Measurements from ENCODE around the gene EDNRA. TPM values are rescaled to one million over a fixed set of nuclear protein-coding genes. Genes with fewer than 3 reads are reported as not detected.

The EDNRA gene
- total RNA-seq, 1 donor from 2014 or later = 37.6 TPM

DNA sequence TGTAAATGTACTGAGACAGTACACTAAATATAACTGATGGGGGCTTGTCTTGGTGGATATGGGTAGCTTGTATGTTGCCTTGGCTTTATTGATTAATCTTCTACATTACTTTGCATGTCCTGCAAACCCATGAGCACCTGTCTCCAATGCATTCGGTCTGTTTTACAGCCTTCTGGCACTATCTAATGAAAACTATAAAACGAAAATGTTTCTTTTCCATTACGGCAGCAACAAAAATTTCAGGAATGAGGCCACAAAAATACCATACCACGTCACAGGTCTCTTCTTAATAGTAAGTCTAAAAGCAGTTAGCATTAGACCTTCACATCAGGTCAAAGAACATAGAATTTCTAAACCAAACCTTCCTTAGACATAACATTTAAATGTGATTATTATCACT is 49.8 kb downstream of the EDNRA start:
- no peaks in the 10 kb centered on the region for H3K27me3 Mint-ChIP-seq
- no peak for DNase-seq (ENCODE audit: extremely low spot score, unreplicated experiment)
- peaks cover 13% of the 10 kb centered on the region for H3K4me1 Mint-ChIP-seq (ENCODE audit: unreplicated experiment)
- peaks cover 8% of the 10 kb centered on the region for H3K36me3 Mint-ChIP-seq
- H3K4me3 Mint-ChIP-seq = no peak overlapping the region
- H3K9me3 Mint-ChIP-seq = no peaks in the 10 kb centered on the region
- no peak overlapping the region for H3K27ac Mint-ChIP-seq
- TF ChIP-seq, protein P1, sequence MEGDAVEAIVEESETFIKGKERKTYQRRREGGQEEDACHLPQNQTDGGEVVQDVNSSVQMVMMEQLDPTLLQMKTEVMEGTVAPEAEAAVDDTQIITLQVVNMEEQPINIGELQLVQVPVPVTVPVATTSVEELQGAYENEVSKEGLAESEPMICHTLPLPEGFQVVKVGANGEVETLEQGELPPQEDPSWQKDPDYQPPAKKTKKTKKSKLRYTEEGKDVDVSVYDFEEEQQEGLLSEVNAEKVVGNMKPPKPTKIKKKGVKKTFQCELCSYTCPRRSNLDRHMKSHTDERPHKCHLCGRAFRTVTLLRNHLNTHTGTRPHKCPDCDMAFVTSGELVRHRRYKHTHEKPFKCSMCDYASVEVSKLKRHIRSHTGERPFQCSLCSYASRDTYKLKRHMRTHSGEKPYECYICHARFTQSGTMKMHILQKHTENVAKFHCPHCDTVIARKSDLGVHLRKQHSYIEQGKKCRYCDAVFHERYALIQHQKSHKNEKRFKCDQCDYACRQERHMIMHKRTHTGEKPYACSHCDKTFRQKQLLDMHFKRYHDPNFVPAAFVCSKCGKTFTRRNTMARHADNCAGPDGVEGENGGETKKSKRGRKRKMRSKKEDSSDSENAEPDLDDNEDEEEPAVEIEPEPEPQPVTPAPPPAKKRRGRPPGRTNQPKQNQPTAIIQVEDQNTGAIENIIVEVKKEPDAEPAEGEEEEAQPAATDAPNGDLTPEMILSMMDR (conservative IDR thresholded peaks at IDR 0.05) = no peak

- Mint-ChIP-seq H3K4me3 (no peak overlapping the region), H3K27me3 (no peaks in the 10 kb centered on the region), H3K9me3 (no peaks in the 10 kb centered on the region), H3K36me3 (peaks cover 12% of the 10 kb centered on the region), H3K4me1 (ENCODE audit: unreplicated experiment) (peaks cover 17% of the 10 kb centered on the region), H3K27ac (no peak overlapping the region)
- TF ChIP-seq, protein P1 (conservative IDR thresholded peaks at IDR 0.05) = no peak
- DNase-seq (ENCODE audit: extremely low spot score, unreplicated experiment) = no peak
These were observed 52.0 kb downstream of the EDNRA start for GRCh38 chr4:147532896-147533295.

GRCh38 chr4:147533331-147533730 is 52.4 kb downstream of the EDNRA start:
- Mint-ChIP-seq H3K36me3 (peaks cover 12% of the 10 kb centered on the region), H3K27me3 (no peaks in the 10 kb centered on the region), H3K4me3 (no peak overlapping the region), H3K9me3 (no peaks in the 10 kb centered on the region), H3K4me1 (ENCODE audit: unreplicated experiment) (peaks cover 17% of the 10 kb centered on the region), H3K27ac (no peak overlapping the region)
- TF ChIP-seq, protein P1 (conservative IDR thresholded peaks at IDR 0.05) = no peak
- DNase-seq (ENCODE audit: extremely low spot score, unreplicated experiment) = no peak

- H3K27me3 Mint-ChIP-seq = no peaks in the 10 kb centered on the region
- peaks cover 17% of the 10 kb centered on the region for H3K4me1 Mint-ChIP-seq (ENCODE audit: unreplicated experiment)
- no peak overlapping the region for H3K4me3 Mint-ChIP-seq
- H3K27ac Mint-ChIP-seq = peak overlapping the region; percentile 4
- no peaks in the 10 kb centered on the region for H3K9me3 Mint-ChIP-seq
- TF ChIP-seq, protein P1 (conservative IDR thresholded peaks at IDR 0.05) = no peak
- no peak for DNase-seq (ENCODE audit: extremely low spot score, unreplicated experiment)
- H3K36me3 Mint-ChIP-seq = peaks cover 13% of the 10 kb centered on the region
These were observed 54.2 kb downstream of the EDNRA start for GRCh38 chr4:147535124-147535523.

DNA sequence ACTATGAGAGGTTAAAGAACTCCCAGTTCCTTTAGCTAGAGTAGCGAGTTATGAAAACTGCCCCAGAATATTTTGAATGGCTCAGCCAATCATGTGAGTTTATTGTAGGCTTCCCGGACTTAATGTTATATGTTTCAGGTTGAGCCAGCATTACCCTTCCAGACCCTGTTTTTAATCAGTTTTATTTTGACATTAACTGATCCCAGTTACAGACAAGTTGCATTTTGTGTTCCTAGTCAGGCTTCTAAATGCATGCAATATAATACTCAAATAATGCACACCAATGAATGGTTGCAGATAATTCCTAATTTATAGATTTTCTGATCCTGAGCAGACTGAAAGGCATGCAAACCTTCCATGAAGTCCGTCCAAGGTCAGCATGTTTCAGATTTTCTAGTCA is 57.8 kb downstream of the EDNRA start:
- no peak overlapping the region for H3K4me3 Mint-ChIP-seq
- DNase-seq (ENCODE audit: extremely low spot score, unreplicated experiment) = no peak
- H3K4me1 Mint-ChIP-seq (ENCODE audit: unreplicated experiment) = peaks cover 15% of the 10 kb centered on the region
- peaks cover 9% of the 10 kb centered on the region for H3K36me3 Mint-ChIP-seq
- no peak overlapping the region for H3K27ac Mint-ChIP-seq
- H3K9me3 Mint-ChIP-seq = no peaks in the 10 kb centered on the region
- H3K27me3 Mint-ChIP-seq = no peaks in the 10 kb centered on the region
- TF ChIP-seq, protein P1 (conservative IDR thresholded peaks at IDR 0.05) = no peak

- no peak for DNase-seq (ENCODE audit: extremely low spot score, unreplicated experiment)
- no peak overlapping the region for H3K4me3 Mint-ChIP-seq
- TF ChIP-seq, protein P1 (conservative IDR thresholded peaks at IDR 0.05) = no peak
- no peaks in the 10 kb centered on the region for H3K9me3 Mint-ChIP-seq
- H3K36me3 Mint-ChIP-seq = peaks cover 9% of the 10 kb centered on the region
- no peaks in the 10 kb centered on the region for H3K27me3 Mint-ChIP-seq
- no peak overlapping the region for H3K27ac Mint-ChIP-seq
- H3K4me1 Mint-ChIP-seq (ENCODE audit: unreplicated experiment) = peaks cover 8% of the 10 kb centered on the region
These were observed 59.1 kb downstream of the EDNRA start for GRCh38 chr4:147539959-147540358.
